HG03108 (cell line): ENCODE data around the gene FABP3.
"Not testable (repeated sequence)": the region's sequence is repeated elsewhere in the genome, so short reads cannot be mapped to it uniquely, and the experiment has no call there.

ENCODE experiments used
- ATAC-seq: cut with Tn5 transposase; IDR thresholded peaks from one replicate; pipeline ENCODE4 v1.9.1; 2021; ENCODE audit warnings: moderate library complexity; ENCODE audit not compliant: unreplicated experiment

The FABP3 gene

GRCh38 chr1:31399976-31400375 is 27.1 kb upstream of the FABP3 start:
- no peak for ATAC-seq

- ATAC-seq: no peak
These were observed 25.4 kb upstream of the FABP3 start for GRCh38 chr1:31398246-31398645.

GRCh38 chr1:31397360-31398095 is 24.7 kb upstream of the FABP3 start:
- no peak for ATAC-seq

- ATAC-seq: no peak
These were observed 23.9 kb upstream of the FABP3 start for GRCh38 chr1:31396633-31397351.

GRCh38 chr1:31394584-31395193 is 21.8 kb upstream of the FABP3 start:
- ATAC-seq: peak; percentile 81

GRCh38 chr1:31393463-31393862 is 20.6 kb upstream of the FABP3 start:
- ATAC-seq: no peak

- ATAC-seq: no peak
These were observed 17.2 kb upstream of the FABP3 start for GRCh38 chr1:31390071-31390470.

- no peak for ATAC-seq
These were observed 16.7 kb upstream of the FABP3 start for GRCh38 chr1:31389616-31390015.

GRCh38 chr1:31387612-31388011 is 14.7 kb upstream of the FABP3 start:
- no peak for ATAC-seq

GRCh38 chr1:31386576-31387243 is 13.8 kb upstream of the FABP3 start:
- not testable (repeated sequence) for ATAC-seq

- ATAC-seq: no peak
These were observed 11.1 kb upstream of the FABP3 start for GRCh38 chr1:31383967-31384366.

- no peak for ATAC-seq
These were observed 9.6 kb upstream of the FABP3 start for GRCh38 chr1:31382379-31382989.

GRCh38 chr1:31381394-31382294 is 8.8 kb upstream of the FABP3 start:
- no peak for ATAC-seq

GRCh38 chr1:31380181-31380580 is 7.3 kb upstream of the FABP3 start:
- no peak for ATAC-seq

GRCh38 chr1:31378001-31378400 is 5.1 kb upstream of the FABP3 start:
- ATAC-seq: no peak

GRCh38 chr1:31377364-31377863 is 4.5 kb upstream of the FABP3 start:
- ATAC-seq: no peak

- no peak for ATAC-seq
These were observed 3.7 kb upstream of the FABP3 start for GRCh38 chr1:31376375-31377134.

GRCh38 chr1:31374511-31375196 is 1.8 kb upstream of the FABP3 start:
- no peak for ATAC-seq
